Mesendoderm (in vitro differentiated cells): ENCODE results near the gene PKD1.
A peak's percentile ranks its signal among the peaks of the same experiment; 100 is the strongest.

Experiments used
- DNase-seq: peaks from one replicate; pipeline ENCODE4 v3.0.0; 2013
- H2AK5ac ChIP-seq: 2 replicates; pipeline ENCODE4 v1.6.1; 2013; ENCODE audit warnings: low read length, inconsistent platforms
- H2BK120ac ChIP-seq: 2 replicates; pipeline ENCODE4 v1.6.1; 2013; ENCODE audit warnings: low read depth, mild to moderate bottlenecking, low read length, moderate library complexity, mixed read lengths
- H2BK15ac ChIP-seq: replicated peaks from 2 replicates; pipeline ENCODE4 v1.6.1; 2013; ENCODE audit warnings: low read depth, mild to moderate bottlenecking, moderate library complexity
- H2BK5ac ChIP-seq: 2 replicates; pipeline ENCODE4 v1.6.1; 2013; ENCODE audit warnings: low read length, inconsistent platforms
- H3K18ac ChIP-seq: 2 replicates; pipeline ENCODE4 v1.6.1; 2013; ENCODE audit warnings: mild to moderate bottlenecking, low read length, mixed read lengths
- H3K23ac ChIP-seq: one replicate; pipeline ENCODE4 v1.6.1; 2013; ENCODE audit warnings: low read length
- H3K27ac ChIP-seq: 2 replicates; pipeline ENCODE4 v1.5.1; 2013; ENCODE audit warnings: low read depth, mild to moderate bottlenecking, inconsistent platforms, low read length, moderate library complexity
- H3K27me3 ChIP-seq: 2 replicates; pipeline ENCODE4 v1.6.1; 2013; ENCODE audit warnings: low read length, control low read depth, mild to moderate bottlenecking, inconsistent platforms; ENCODE audit not compliant: insufficient read depth, poor library complexity
- H3K36me3 ChIP-seq: 2 replicates; pipeline ENCODE4 v1.6.1; 2013; ENCODE audit warnings: low read length, inconsistent platforms; ENCODE audit not compliant: control insufficient read depth, insufficient read depth
- H3K4ac ChIP-seq: one replicate; pipeline ENCODE4 v1.6.1; 2013; ENCODE audit warnings: low read depth, mild to moderate bottlenecking, low read length, moderate library complexity
- H3K4me1 ChIP-seq: 2 replicates; pipeline ENCODE4 v1.6.1; 2013; ENCODE audit warnings: low read depth, low read length, inconsistent platforms; ENCODE audit not compliant: control insufficient read depth
- H3K4me2 ChIP-seq: 2 replicates; pipeline ENCODE4 v1.6.1; 2013; ENCODE audit warnings: low read length
- H3K4me3 ChIP-seq: 2 replicates; pipeline ENCODE4 v1.5.1; 2013; ENCODE audit warnings: mild to moderate bottlenecking, low read length
- H3K56ac ChIP-seq: one replicate; pipeline ENCODE4 v1.6.1; 2013; ENCODE audit warnings: low read length
- H3K79me1 ChIP-seq: 2 replicates; pipeline ENCODE4 v1.6.1; 2013; ENCODE audit warnings: low read length, inconsistent platforms
- H3K79me2 ChIP-seq: 2 replicates; pipeline ENCODE4 v1.6.1; 2013; ENCODE audit warnings: mild to moderate bottlenecking, low read length; ENCODE audit not compliant: control insufficient read depth, insufficient read depth
- H3K9ac ChIP-seq: 2 replicates; pipeline ENCODE4 v1.6.1; 2013; ENCODE audit warnings: low read length, inconsistent platforms
- H4K5ac ChIP-seq: one replicate; pipeline ENCODE4 v1.6.1; 2013; ENCODE audit warnings: low read length
- H4K8ac ChIP-seq: one replicate; pipeline ENCODE4 v1.6.1; 2013; ENCODE audit warnings: low read depth, mild to moderate bottlenecking, control low read depth, low read length, moderate library complexity
- WGBS: extraction: QIAGEN DNeasy Blood & Tissue Kit; methylation state at CpG from one replicate; pipeline ENCODE4 v1.1.7; 2013; ENCODE audit warnings: low lambda C conversion rate, missing lambda C conversion rate; ENCODE audit not compliant: insufficient coverage; ENCODE audit errors: extremely low coverage; 5-methylcytosine and 5-hydroxymethylcytosine counted together

PKD1 gene

DNA sequence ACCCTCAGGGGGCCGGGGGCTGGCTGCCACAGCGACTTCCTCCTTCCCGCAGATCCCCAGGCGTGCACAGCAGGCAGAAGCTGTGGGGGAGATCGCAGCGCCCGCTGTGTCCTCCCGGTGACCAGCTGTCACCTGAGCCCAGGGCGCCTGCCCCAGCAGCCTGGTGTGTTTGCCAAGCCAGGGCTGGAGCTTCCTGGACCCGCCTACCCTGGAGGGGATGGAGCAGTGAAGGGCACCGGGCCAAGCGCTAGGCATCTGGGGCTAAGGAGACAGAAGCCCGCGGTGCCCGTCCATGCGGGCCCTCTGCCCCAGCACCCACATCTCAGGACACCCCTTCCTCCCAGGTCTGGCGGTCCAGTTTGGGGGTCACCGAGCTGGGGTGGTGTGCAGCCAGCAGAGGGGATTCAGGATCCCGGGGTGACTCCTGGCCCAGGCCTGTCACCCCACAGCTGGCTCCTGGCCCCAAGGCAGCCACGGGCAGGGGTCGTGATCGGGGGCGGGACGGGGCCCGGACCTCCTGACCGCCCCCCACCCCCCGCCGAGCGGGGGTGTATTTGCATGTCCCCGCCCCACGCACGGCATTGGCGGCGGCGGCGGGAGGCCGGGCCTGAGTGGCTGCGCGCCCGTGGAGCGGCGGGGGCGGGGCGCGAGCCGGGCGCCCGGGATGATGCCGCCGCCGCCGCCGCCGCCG is 12.4 kb upstream of the PKD1 start, which contains the start of gene RAB26:
Gene RAB26, plus strand, starts transcription at position 645 of the 691 bp plus-strand sequence. CDS start 159 bp downstream, outside the sequence.
- H3K18ac ChIP-seq = peak within 1 kb of the TSS; percentile 10
- no peak within 1 kb of the TSS for H2BK15ac ChIP-seq
- no peak within 1 kb of the TSS for H3K27ac ChIP-seq
- H3K56ac ChIP-seq = peak within 1 kb of the TSS; percentile 81
- peak within 1 kb of the TSS; percentile 68 for H3K9ac ChIP-seq
- H2BK5ac ChIP-seq = no peak within 1 kb of the TSS
- no CpG with 5 or more reads among the region's 55 CpGs for WGBS
- H2BK120ac ChIP-seq = no peak within 1 kb of the TSS
- H4K8ac ChIP-seq = no peak within 1 kb of the TSS
- peaks cover 8% of the 10 kb centered on the region for H3K79me2 ChIP-seq
- no peaks in the 10 kb centered on the region for H3K27me3 ChIP-seq
- H2AK5ac ChIP-seq = no peak within 1 kb of the TSS
- no peak within 1 kb of the TSS for H4K5ac ChIP-seq
- peak within 1 kb of the TSS; percentile 5 for H3K4ac ChIP-seq
- peaks cover 7% of the 10 kb centered on the region for H3K79me1 ChIP-seq
- peak within 1 kb of the TSS; percentile 74 for H3K23ac ChIP-seq
- DNase-seq = peak; percentile 86
- peak within 1 kb of the TSS; percentile 39 for H3K4me3 ChIP-seq
- H3K4me2 ChIP-seq = peak within 1 kb of the TSS; percentile 84
- peaks cover 8% of the 10 kb centered on the region for H3K4me1 ChIP-seq
- H3K36me3 ChIP-seq = peaks cover 8% of the 10 kb centered on the region

DNA sequence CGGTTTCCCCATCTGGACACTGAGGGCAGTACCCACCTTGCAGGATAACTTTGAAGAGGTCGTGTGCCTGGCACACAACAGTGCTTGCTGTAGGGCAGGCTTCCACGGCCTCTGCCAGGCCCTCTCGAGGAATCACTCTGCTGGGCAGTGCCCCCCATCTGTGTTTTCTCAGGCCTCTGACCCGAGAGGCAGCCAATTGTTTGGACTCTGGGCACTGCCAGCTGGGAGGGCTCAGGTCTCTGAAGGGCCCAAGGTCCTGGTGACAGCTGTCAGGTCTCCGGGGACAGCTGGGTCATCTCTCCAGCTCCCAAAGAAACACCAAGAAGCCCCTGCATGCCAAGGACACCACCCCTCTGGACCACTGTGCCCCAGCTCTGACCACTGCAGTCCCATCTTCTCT is 11.7 kb upstream of the PKD1 start:
- Histone ChIP-seq H3K79me1 (peaks cover 3% of the 10 kb centered on the region), H4K8ac (no peak overlapping the region), H3K18ac (no peak overlapping the region), H3K27me3 (no peaks in the 10 kb centered on the region), H3K4me3 (no peak overlapping the region), H3K4ac (no peak overlapping the region), H4K5ac (no peak overlapping the region), H2AK5ac (no peak overlapping the region), H2BK5ac (no peak overlapping the region), H3K4me2 (no peak overlapping the region), H3K27ac (no peak overlapping the region), H3K4me1 (peaks cover 8% of the 10 kb centered on the region), H3K79me2 (peaks cover under 1% of the 10 kb centered on the region), H3K9ac (no peak overlapping the region), H3K56ac (no peak overlapping the region), H3K36me3 (peaks cover 3% of the 10 kb centered on the region), H3K23ac (no peak overlapping the region), H2BK15ac (no peak overlapping the region), H2BK120ac (no peak overlapping the region)
- DNase-seq = no peak
- WGBS = no CpG with 5 or more reads among the region's 6 CpGs

DNA sequence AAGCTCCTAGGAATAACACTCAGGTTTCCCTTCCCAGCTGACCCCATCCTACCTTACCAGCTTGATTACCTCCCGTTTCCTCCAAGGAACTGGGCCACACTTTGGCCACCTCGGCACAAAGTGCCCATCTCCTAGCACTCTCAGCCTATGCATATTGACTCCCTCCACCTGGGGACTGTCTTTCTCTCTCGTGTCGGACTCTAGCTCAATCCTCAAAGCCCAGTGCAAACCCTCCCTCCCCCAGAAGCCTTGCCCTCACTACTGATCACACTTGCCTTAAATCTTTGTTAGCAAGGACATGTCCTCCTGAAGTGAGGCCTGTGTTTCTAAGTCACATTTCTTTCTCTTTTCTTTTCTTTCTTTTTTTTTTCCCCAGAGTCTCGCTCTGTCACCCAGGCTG is 10.1 kb upstream of the PKD1 start:
- H3K27ac ChIP-seq = no peak overlapping the region
- WGBS = no CpG with 5 or more reads among the region's 5 CpGs
- DNase-seq = no peak
- H3K9ac ChIP-seq = no peak overlapping the region
- H4K8ac ChIP-seq = no peak overlapping the region
- no peak overlapping the region for H3K23ac ChIP-seq
- no peak overlapping the region for H2AK5ac ChIP-seq
- no peak overlapping the region for H2BK15ac ChIP-seq
- H3K79me2 ChIP-seq = no peaks in the 10 kb centered on the region
- no peak overlapping the region for H3K4ac ChIP-seq
- H3K36me3 ChIP-seq = no peaks in the 10 kb centered on the region
- H3K4me1 ChIP-seq = peaks cover 1% of the 10 kb centered on the region
- no peaks in the 10 kb centered on the region for H3K27me3 ChIP-seq
- H3K4me3 ChIP-seq = no peak overlapping the region
- no peaks in the 10 kb centered on the region for H3K79me1 ChIP-seq
- no peak overlapping the region for H4K5ac ChIP-seq
- no peak overlapping the region for H3K56ac ChIP-seq
- no peak overlapping the region for H2BK120ac ChIP-seq
- no peak overlapping the region for H3K18ac ChIP-seq
- H2BK5ac ChIP-seq = no peak overlapping the region
- H3K4me2 ChIP-seq = no peak overlapping the region

DNA sequence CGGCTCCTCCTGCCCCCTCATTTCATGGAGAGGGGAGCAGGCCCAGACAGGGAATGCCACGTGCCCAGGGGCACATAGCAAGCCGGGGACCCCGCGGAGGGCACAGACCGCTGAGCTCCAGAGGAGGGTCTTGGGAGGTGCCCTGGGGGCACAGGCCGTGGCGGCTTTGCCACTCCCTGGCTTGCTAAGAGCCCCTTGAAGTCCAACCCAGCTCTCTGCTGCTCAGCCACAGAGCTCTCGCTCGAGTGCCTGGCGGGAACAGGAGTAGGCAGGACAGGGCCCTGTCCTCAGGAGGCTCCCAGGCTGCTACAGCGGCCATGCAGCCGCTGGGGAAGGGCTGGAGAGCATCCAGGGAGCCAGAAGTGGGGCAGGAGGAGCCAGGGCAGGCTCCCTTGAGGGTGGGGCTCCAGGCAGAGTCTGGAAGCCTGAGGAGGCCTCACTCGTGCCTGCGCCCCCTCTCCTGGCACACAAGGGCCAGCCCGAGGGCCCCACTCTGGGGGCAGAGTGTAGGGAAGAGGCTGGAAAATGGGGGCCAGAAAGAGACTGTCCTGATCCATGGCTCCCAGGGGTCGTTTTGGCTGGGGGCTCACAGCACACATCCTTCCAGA is 8.3 kb upstream of the PKD1 start:
- Histone ChIP-seq H3K4ac (no peak overlapping the region), H3K18ac (no peak overlapping the region), H3K27ac (no peak overlapping the region), H2AK5ac (no peak overlapping the region), H4K5ac (no peak overlapping the region), H3K79me1 (no peaks in the 10 kb centered on the region), H3K4me2 (no peak overlapping the region), H3K27me3 (no peaks in the 10 kb centered on the region), H3K4me1 (no peaks in the 10 kb centered on the region), H3K79me2 (no peaks in the 10 kb centered on the region), H4K8ac (no peak overlapping the region), H3K4me3 (no peak overlapping the region), H3K9ac (no peak overlapping the region), H3K36me3 (no peaks in the 10 kb centered on the region), H3K56ac (no peak overlapping the region), H2BK5ac (no peak overlapping the region), H2BK15ac (no peak overlapping the region), H3K23ac (no peak overlapping the region), H2BK120ac (no peak overlapping the region)
- no CpG with 5 or more reads among the region's 17 CpGs for WGBS
- no peak for DNase-seq

DNA sequence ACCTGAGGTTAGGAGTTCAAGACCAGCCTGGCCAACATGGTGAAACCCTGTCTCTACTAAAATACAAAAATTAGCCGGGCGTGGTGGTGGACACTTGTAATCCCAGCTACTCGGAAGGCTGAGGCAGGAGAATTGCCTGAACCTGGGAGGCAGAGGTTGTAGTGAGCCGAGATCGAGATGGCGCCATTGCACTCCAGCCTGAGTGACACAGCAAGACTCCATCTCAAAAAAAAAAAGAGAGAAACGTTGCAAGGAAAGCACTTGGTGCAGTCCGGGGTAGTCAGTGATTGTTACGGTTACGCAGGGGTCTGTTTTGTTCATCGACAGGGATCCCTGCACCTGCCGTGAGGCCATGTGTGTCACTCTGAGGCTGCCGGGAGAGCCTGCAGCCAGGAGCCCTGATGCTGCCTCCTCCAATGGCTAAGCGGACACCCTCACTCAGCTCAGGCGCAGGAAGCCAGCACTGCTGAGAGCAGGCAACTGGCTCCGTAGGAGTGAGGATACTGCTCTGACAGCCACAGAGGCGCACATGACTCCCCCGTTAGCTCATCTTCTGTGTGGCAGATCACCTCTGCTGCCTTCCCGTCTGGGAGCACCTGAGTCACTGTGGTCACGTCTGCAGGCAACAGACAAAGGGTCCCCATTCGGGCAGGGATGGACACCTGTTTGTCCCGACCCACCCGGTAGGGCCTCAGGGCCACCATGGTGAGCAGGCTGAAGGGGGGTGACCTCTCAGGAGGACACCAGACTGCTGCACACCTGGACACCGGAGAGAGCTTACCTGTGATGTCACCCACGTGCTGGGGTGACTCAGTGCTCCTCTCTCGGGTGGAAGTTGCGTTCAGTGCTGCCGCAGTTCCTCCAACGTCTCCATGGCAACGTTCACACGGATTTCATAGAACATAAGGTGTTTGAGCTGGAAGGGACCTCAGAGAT is 7.5 kb upstream of the PKD1 start:
- Histone ChIP-seq H4K5ac (no peak overlapping the region), H3K18ac (no peak overlapping the region), H2BK5ac (no peak overlapping the region), H2AK5ac (no peak overlapping the region), H3K79me2 (no peaks in the 10 kb centered on the region), H3K23ac (peak overlapping the region; percentile 81), H3K27ac (no peak overlapping the region), H3K9ac (no peak overlapping the region), H3K4ac (no peak overlapping the region), H3K27me3 (no peaks in the 10 kb centered on the region), H3K4me2 (no peak overlapping the region), H3K4me1 (no peaks in the 10 kb centered on the region), H3K4me3 (no peak overlapping the region), H2BK15ac (no peak overlapping the region), H4K8ac (no peak overlapping the region), H3K79me1 (no peaks in the 10 kb centered on the region), H3K36me3 (no peaks in the 10 kb centered on the region), H2BK120ac (no peak overlapping the region), H3K56ac (no peak overlapping the region)
- DNase-seq = no peak
- WGBS = no CpG with 5 or more reads among the region's 31 CpGs
